H1 (cell line): ENCODE results near the gene ENPP7. TPM values are rescaled to one million over a fixed set of nuclear protein-coding genes. Genes with fewer than 3 reads are reported as not detected.

Experiments used
- CEBPB ChIP-seq: IDR thresholded peaks from 2 replicates; pipeline ENCODE4 v1.6.1; 2012; ENCODE audit warnings: low read depth, low read length
- EGR1 ChIP-seq: IDR thresholded peaks from 2 replicates; pipeline ENCODE4 v1.6.1; 2011; ENCODE audit warnings: low read depth, low read length, borderline replicate concordance
- EP300 ChIP-seq, 2 experiments: IDR thresholded peaks; 1 replicate in 1 of 2; 2 replicates in 1 of 2; pipeline ENCODE4 v1.6.1; 2011 to 2012; ENCODE audit warnings: low read depth in 2 of 2, low read length in 2 of 2, mild to moderate bottlenecking in 2 of 2, borderline replicate concordance in 1 of 2, inconsistent platforms in 1 of 2, moderate library complexity in 1 of 2
- EZH2 ChIP-seq: fragments of 200-600 bp; sonication (generic); IDR thresholded peaks from 2 replicates; pipeline ENCODE4 v1.7.1; 2012; ENCODE audit warnings: low read depth, mild to moderate bottlenecking, moderate library complexity, low read length, inconsistent platforms; ENCODE audit not compliant: severe bottlenecking
- HDAC6 ChIP-seq: IDR thresholded peaks from one replicate; pipeline ENCODE4 v1.7.1; 2012; ENCODE audit warnings: low read depth, mild to moderate bottlenecking, inconsistent platforms, low read length, moderate library complexity
- RBBP5 ChIP-seq: IDR thresholded peaks from 2 replicates; pipeline ENCODE4 v1.7.1; 2012; ENCODE audit warnings: low read depth, mild to moderate bottlenecking, inconsistent platforms, low read length, moderate library complexity, borderline replicate concordance
- polyA plus RNA-seq, 7 experiments: library from polyadenylated mRNA; depleted of rRNA in 3 of 7; stranded (reverse) in 5 of 7; unstranded in 2 of 7; fragments of >200 nt in 5 of 7; fragments of 200-250 nt in 2 of 7; gene quantifications; 1 replicate in 5 of 7; 2 replicates in 1 of 7; 4 replicates in 1 of 7; pipeline versions ENCODE4 v1.2.1 to v1.2.3, GENCODE V29; 2011 to 2013; ENCODE audit warnings: missing spikeins in 2 of 7, mixed read lengths in 2 of 7
- total RNA-seq: library from RNA; stranded (reverse); fragmentation: NEBNext Ultra II Directional; extraction: Animal tissue kit (Norgen Biotek cat#: 25700); gene quantifications from 2 replicates; pipeline ENCODE4 v1.2.1, GENCODE V29; 2021

ENPP7 gene
- total and polyA plus RNA-seq, 2 of the 8 experiments (the other 6 are each of a cell fraction or from before 2014, with no cell fraction given) = not detected

- TF ChIP-seq HDAC6 (no peak), EGR1 (no peak), CEBPB (no peak), EZH2 (no peak), EP300 (IDR thresholded peaks at IDR 0.05; ENCODE audit: borderline replicate concordance in 1 of 2, low read depth in 2 of 2, low read length in 2 of 2) (no peak), RBBP5 (no peak)
Measured at GRCh38 chr17:79713391-79713790, 17.4 kb upstream of the ENPP7 start (continued).
